Astrocyte (in vitro differentiated cells and primary cell): ENCODE measurements around the gene CD99. TPM values are rescaled to one million over a fixed set of nuclear protein-coding genes. Genes with fewer than 3 reads are reported as not detected.

Source experiments
- DNase-seq: peaks from one replicate; pipeline ENCODE4 v3.0.0-alpha.2; 2010; ENCODE audit warnings: low read depth
- FAIRE-seq: peaks from 2 replicates; lab custom pipeline; 2011; peaks lifted over from hg19 to GRCh38; lab: Jason Lieb, UNC
- H2AFZ ChIP-seq: 2 replicates; pipeline ENCODE4 v1.6.0; 2012; ENCODE audit warnings: low read depth, low read length, inconsistent platforms
- H3K27ac ChIP-seq: 2 replicates; pipeline ENCODE4 v1.5.1; 2011; ENCODE audit warnings: low read depth, low read length, inconsistent platforms
- H3K27me3 ChIP-seq: 2 replicates; pipeline ENCODE4 v1.6.0; 2011; ENCODE audit warnings: low read length, inconsistent platforms; ENCODE audit not compliant: insufficient read depth
- H3K36me3 ChIP-seq: 2 replicates; pipeline ENCODE4 v1.5.1; 2011; ENCODE audit warnings: low read length, inconsistent platforms; ENCODE audit not compliant: insufficient read depth
- H3K4me1 ChIP-seq: 2 replicates; pipeline ENCODE4 v1.5.1; 2011; ENCODE audit warnings: low read length, inconsistent platforms; ENCODE audit not compliant: insufficient read depth
- H3K4me2 ChIP-seq: 2 replicates; pipeline ENCODE4 v1.6.0; 2012; ENCODE audit warnings: low read length, inconsistent platforms
- H3K4me3 ChIP-seq: 2 replicates; pipeline ENCODE4 v1.5.1; 2011; ENCODE audit warnings: low read depth, mild to moderate bottlenecking, low read length, inconsistent platforms; ENCODE audit not compliant: insufficient read depth
- H3K79me2 ChIP-seq: 2 replicates; pipeline ENCODE4 v1.6.0; 2012; ENCODE audit warnings: mild to moderate bottlenecking, low read length, inconsistent platforms; ENCODE audit not compliant: insufficient read depth
- H3K9ac ChIP-seq: 2 replicates; pipeline ENCODE4 v1.6.0; 2012; ENCODE audit warnings: mild to moderate bottlenecking, low read length, inconsistent platforms
- H3K9me3 ChIP-seq: 2 replicates; pipeline ENCODE4 v1.5.1; 2012; ENCODE audit warnings: low read depth, mild to moderate bottlenecking, low read length, inconsistent platforms; ENCODE audit not compliant: insufficient read depth
- H4K20me1 ChIP-seq: 2 replicates; pipeline ENCODE4 v1.6.0; 2012; ENCODE audit warnings: low read length, inconsistent platforms; ENCODE audit not compliant: insufficient read depth
- H3K27ac Mint-ChIP-seq: one replicate; pipeline ENCODE4 v1.8.0; 2021; ENCODE audit warnings: mild to moderate bottlenecking, mixed read lengths; ENCODE audit not compliant: unreplicated experiment
- H3K27me3 Mint-ChIP-seq: one replicate; pipeline ENCODE4 v1.8.0; 2021; ENCODE audit warnings: low read depth, mixed read lengths; ENCODE audit not compliant: unreplicated experiment
- H3K36me3 Mint-ChIP-seq: one replicate; pipeline ENCODE4 v1.8.0; 2021; ENCODE audit warnings: low read depth, mixed read lengths; ENCODE audit not compliant: unreplicated experiment
- H3K4me1 Mint-ChIP-seq: one replicate; pipeline ENCODE4 v1.8.0; 2021; ENCODE audit warnings: low read depth, mixed read lengths; ENCODE audit not compliant: unreplicated experiment
- H3K4me3 Mint-ChIP-seq: one replicate; pipeline ENCODE4 v1.8.0; 2021; ENCODE audit warnings: mild to moderate bottlenecking, moderate library complexity, mixed read lengths; ENCODE audit not compliant: unreplicated experiment
- H3K9me3 Mint-ChIP-seq: one replicate; pipeline ENCODE4 v1.8.0; 2021; ENCODE audit warnings: mild to moderate bottlenecking, mixed read lengths; ENCODE audit not compliant: unreplicated experiment
- CTCF ChIP-seq: IDR thresholded peaks from 2 replicates; pipeline ENCODE4 v1.5.1; 2011; ENCODE audit warnings: low read depth, mild to moderate bottlenecking, inconsistent platforms, low read length, moderate library complexity; ENCODE audit not compliant: insufficient read depth
- EZH2 ChIP-seq: IDR thresholded peaks from 2 replicates; pipeline ENCODE4 v1.6.1; 2012; ENCODE audit warnings: mild to moderate bottlenecking, low read length, inconsistent platforms; ENCODE audit not compliant: insufficient read depth
- total RNA-seq: library from RNA; stranded (reverse); gene quantifications from 2 replicates; pipeline ENCODE4 v1.2.1, GENCODE V29; 2021

Gene CD99
- total RNA-seq, 1 donor from 2014 or later: 448 TPM

DNA sequence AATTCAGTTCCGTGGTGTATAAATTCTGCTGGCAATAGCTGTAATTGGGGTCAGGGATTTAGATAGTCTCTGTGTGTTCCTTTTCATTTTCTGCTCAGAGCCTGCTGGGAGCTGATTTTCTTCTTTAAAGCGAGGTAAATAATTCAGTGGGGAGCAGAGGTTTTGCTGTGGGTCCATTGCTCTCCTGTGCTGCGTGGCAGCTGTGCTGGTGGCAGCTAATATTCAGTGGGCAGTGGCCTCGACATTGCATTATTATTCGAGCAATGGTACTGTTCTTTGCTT, 74.4 kb downstream of the CD99 start:
- DNase-seq (no peak), FAIRE-seq (no peak)
- Histone ChIP-seq H3K36me3 (no peaks in the 10 kb centered on the region), H3K79me2 (no peaks in the 10 kb centered on the region), H3K4me2 (no peak overlapping the region), H3K27ac (no peak overlapping the region), H3K27me3 (no peaks in the 10 kb centered on the region), H4K20me1 (no peaks in the 10 kb centered on the region), H3K9ac (no peak overlapping the region), H2AFZ (no peak overlapping the region), H3K9me3 (no peaks in the 10 kb centered on the region), H3K4me1 (no peaks in the 10 kb centered on the region), H3K4me3 (no peak overlapping the region)
- Mint-ChIP-seq H3K27me3 (peaks cover 7% of the 10 kb centered on the region), H3K4me3 (no peak overlapping the region), H3K9me3 (peaks cover 5% of the 10 kb centered on the region), H3K27ac (no peak overlapping the region), H3K36me3 (peaks cover 3% of the 10 kb centered on the region), H3K4me1 (no peaks in the 10 kb centered on the region)
- TF ChIP-seq EZH2: no peak
- no peak for TF ChIP-seq CTCF

DNA sequence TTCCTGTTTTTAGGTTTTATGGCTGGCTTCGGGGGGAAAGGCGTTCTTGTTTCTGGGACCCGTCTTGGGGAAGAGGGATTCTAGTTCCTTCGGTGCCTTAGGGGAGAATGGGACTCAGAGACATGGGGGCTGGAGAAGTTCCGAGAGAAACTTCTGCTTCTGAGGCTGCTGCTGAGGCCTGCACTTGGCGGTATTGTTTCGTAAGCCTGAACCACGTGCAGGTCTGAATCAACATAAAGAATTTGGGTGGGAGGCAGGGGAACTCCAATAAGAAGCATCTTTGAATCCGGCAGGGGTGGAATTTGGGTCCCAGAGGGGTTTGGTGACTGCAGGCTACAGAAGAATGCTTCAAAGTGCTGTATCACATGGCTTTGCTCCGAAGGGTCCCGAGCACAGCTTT, 75.8 kb downstream of the CD99 start:
- peaks cover 3% of the 10 kb centered on the region for H3K36me3 Mint-ChIP-seq
- peaks cover 2% of the 10 kb centered on the region for H3K9me3 Mint-ChIP-seq
- no peak overlapping the region for H3K4me3 Mint-ChIP-seq
- no peak overlapping the region for H3K27ac Mint-ChIP-seq
- H3K4me1 ChIP-seq: no peaks in the 10 kb centered on the region
- no peak overlapping the region for H3K27ac ChIP-seq
- H3K4me2 ChIP-seq: no peak overlapping the region
- no peak overlapping the region for H3K4me3 ChIP-seq
- TF ChIP-seq CTCF (no peak), EZH2 (no peak)
- no peaks in the 10 kb centered on the region for H4K20me1 ChIP-seq
- FAIRE-seq: no peak
- no peaks in the 10 kb centered on the region for H3K36me3 ChIP-seq
- no peaks in the 10 kb centered on the region for H3K9me3 ChIP-seq
- H2AFZ ChIP-seq: no peak overlapping the region
- H3K27me3 Mint-ChIP-seq: peaks cover 7% of the 10 kb centered on the region
- no peaks in the 10 kb centered on the region for H3K4me1 Mint-ChIP-seq
- no peak for DNase-seq
- no peak overlapping the region for H3K9ac ChIP-seq
- no peaks in the 10 kb centered on the region for H3K79me2 ChIP-seq
- no peaks in the 10 kb centered on the region for H3K27me3 ChIP-seq

GRCh38 chrX:2767631-2768455, 76.7 kb downstream of the CD99 start:
- Histone ChIP-seq H3K4me3 (no peak overlapping the region), H3K9ac (no peak overlapping the region), H4K20me1 (no peaks in the 10 kb centered on the region), H3K79me2 (no peaks in the 10 kb centered on the region), H2AFZ (no peak overlapping the region), H3K9me3 (no peaks in the 10 kb centered on the region), H3K27me3 (no peaks in the 10 kb centered on the region), H3K27ac (no peak overlapping the region), H3K4me1 (no peaks in the 10 kb centered on the region), H3K36me3 (no peaks in the 10 kb centered on the region), H3K4me2 (no peak overlapping the region)
- no peaks in the 10 kb centered on the region for H3K4me1 Mint-ChIP-seq
- H3K9me3 Mint-ChIP-seq: peaks cover 4% of the 10 kb centered on the region
- TF ChIP-seq CTCF (no peak), EZH2 (no peak)
- DNase-seq: peak; percentile 19
- peaks cover 10% of the 10 kb centered on the region for H3K27me3 Mint-ChIP-seq
- FAIRE-seq: no peak
- H3K4me3 Mint-ChIP-seq: no peak overlapping the region
- no peak overlapping the region for H3K27ac Mint-ChIP-seq
- H3K36me3 Mint-ChIP-seq: peaks cover 3% of the 10 kb centered on the region
